Measurements from ENCODE around the gene ENTPD6.

ENTPD6 gene

GRCh38 chr20:25209400-25209799 is 13.9 kb downstream of the ENTPD6 start:
- DNase-seq (ENCODE audit: low spot score), result no peak

- DNase-seq (ENCODE audit: low spot score), result no peak
Measured at GRCh38 chr20:25209911-25210310, 14.4 kb downstream of the ENTPD6 start.

DNA sequence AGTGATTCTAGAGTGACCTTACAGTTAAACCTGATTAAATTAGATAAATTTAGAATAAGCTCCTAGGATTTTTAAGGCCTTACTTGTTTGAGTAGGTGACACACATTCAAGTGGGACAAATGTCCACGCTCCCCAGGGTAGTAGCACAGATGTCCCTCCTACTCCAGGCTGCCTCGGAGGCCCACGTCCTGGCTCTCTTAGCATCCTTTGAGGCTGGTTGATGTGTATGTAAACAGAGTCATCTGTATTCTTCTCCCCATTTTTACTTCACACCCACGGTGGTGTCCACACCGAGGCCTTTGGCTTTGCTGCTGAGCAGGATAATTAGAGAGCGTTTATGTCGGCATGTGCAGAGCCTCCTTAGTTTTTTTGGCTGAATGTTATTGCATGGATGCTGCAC is 15.8 kb downstream of the ENTPD6 start:
- DNase-seq (ENCODE audit: low spot score), result no peak

GRCh38 chr20:25212242-25212641 is 16.7 kb downstream of the ENTPD6 start:
- no peak for DNase-seq (ENCODE audit: low spot score)

- DNase-seq (ENCODE audit: low spot score), result no peak
Measured at GRCh38 chr20:25213566-25214425, 18.3 kb downstream of the ENTPD6 start.

GRCh38 chr20:25214426-25214790 is 18.9 kb downstream of the ENTPD6 start:
- no peak for DNase-seq (ENCODE audit: low spot score)

DNA sequence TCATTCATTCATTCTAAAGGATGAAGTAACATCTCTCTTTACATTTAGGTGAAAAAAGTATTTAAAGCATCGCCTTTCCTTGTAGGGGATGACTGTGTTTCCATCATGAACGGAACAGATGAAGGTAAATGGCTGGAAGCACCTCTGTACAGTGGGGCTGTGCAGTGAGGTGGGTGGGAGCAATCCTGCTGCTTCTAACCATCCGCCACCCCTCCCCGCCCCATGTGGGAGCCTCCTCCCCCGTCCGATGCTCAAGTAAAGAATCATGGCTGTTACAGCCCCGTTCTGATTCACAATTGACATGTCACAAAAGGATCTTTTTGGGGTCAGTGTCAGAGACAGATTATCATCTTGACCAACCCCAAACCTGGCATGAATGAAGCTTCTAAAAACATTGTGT is 19.3 kb downstream of the ENTPD6 start:
- DNase-seq (ENCODE audit: low spot score), result no peak

DNA sequence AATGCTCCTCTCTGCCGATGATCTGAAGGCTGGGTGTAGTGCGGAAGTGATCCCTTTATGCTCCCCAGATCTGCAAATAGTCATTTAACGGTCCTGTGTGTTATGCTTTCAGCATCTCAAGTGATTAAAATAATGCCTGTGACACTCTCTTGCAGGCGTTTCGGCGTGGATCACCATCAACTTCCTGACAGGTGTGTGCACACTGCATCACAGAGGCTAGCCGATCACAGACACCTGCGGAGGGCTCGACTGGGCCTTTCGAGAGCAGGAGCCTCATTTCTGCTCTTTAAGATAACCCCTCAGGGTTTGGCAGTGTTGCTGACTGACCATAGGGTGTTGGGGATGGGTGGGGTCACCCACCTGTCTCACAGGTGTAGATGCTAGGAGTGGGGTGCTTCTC is 20.0 kb downstream of the ENTPD6 start:
- DNase-seq (ENCODE audit: low spot score), result no peak

- DNase-seq (ENCODE audit: low spot score), result no peak
Measured at GRCh38 chr20:25216199-25216945, 20.9 kb downstream of the ENTPD6 start.

DNA sequence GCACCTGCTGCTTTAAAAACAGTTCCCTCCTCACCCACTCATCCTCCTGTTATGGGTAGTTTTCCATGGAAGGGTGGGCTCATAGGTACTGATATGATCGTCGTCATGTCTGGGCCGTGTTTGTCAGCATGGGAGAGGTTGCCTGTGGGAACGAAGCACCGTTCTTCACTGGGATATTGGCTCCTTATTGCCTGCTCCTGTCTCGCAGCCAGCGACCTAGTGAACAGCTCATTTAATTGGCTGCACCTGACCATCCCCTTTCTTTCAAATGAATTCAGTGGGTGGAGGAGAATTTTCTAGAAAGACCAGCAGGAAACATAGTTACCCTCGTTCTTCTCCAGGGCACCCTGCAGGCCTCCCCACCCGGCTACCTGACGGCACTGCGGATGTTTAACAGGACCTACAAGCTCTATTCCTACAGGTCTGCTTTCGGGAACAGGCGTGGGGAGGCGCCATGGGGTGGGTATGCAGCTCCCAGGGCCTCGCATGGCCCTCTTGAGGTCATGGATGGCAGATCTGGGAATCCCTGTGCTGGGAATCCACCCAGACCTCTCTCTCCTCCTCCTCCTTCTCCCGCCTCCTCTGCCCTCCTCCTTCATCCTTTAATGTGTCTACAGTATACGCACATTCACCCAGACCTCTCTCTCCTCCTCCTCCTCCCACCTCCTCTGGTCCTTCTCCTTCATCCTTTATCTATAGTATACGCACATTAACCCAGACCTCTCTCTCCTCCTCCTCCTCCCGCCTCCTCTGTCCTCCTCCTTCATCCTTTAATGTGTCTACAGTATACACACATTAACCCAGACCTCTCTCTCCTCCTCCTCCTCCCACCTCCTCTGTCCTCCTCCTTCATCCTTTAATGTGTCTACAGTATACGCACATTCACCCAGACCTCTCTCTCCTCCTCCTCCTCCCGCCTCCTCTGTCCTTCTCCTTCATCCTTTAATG is 21.9 kb downstream of the ENTPD6 start:
- no peak for DNase-seq (ENCODE audit: low spot score)

- DNase-seq (ENCODE audit: low spot score), result no peak
Measured at GRCh38 chr20:25218109-25218486, 22.6 kb downstream of the ENTPD6 start.

GRCh38 chr20:25218492-25218891 is 23.0 kb downstream of the ENTPD6 start:
- DNase-seq (ENCODE audit: low spot score), result no peak

DNA sequence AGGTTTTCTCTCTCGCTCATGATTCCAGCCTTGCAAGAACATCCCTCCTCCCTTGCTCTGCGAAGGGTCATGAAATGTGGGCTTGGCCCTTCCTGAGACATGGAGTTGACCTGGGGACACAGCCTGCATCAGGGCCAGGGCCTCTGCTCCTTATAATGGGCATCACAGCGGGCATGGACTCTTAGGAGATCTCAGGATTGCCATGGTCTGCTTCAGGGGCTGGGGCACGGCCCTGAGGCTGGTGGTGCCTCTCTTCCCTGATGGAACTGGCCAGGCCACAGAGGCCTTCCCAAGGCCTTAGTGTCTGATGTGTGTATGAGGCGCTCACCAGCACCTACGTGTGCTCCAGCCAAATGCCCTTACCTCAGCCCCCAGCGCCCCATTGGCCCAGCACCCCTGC is 23.9 kb downstream of the ENTPD6 start:
- no peak for DNase-seq (ENCODE audit: low spot score)

GRCh38 chr20:25220021-25220730 is 24.7 kb downstream of the ENTPD6 start:
- no peak for DNase-seq (ENCODE audit: low spot score)

- DNase-seq (ENCODE audit: low spot score), result no peak
Measured at GRCh38 chr20:25220810-25221591, 25.5 kb downstream of the ENTPD6 start.

GRCh38 chr20:25221592-25222460 is 26.3 kb downstream of the ENTPD6 start:
- DNase-seq (ENCODE audit: low spot score), result no peak

GRCh38 chr20:25222461-25223178 is 27.1 kb downstream of the ENTPD6 start:
- no peak for DNase-seq (ENCODE audit: low spot score)

- peak; percentile 59 for DNase-seq (ENCODE audit: low spot score)
Measured at GRCh38 chr20:25223179-25223661, 27.7 kb downstream of the ENTPD6 start.

Data from LoVo (cell line).